GM08714 (cell line): ENCODE data around the gene ACAT2.

Source experiments
- H3K4me3 ChIP-seq: fragments of 200-500 bp; sonication (Bioruptor generic); 2 replicates; pipeline ENCODE4 v1.5.1; 2014; ENCODE audit warnings: mild to moderate bottlenecking, low read length, inconsistent platforms
- ZNF274 ChIP-seq: IDR thresholded peaks from 2 replicates; pipeline ENCODE4 v1.6.1; 2012; ENCODE audit warnings: mild to moderate bottlenecking, low read depth, low read length

The ACAT2 gene

GRCh38 chr6:159751448-159751847, 10.4 kb upstream of the ACAT2 start:
- TF ChIP-seq ZNF274 = no peak
- H3K4me3 ChIP-seq = no peak overlapping the region

DNA sequence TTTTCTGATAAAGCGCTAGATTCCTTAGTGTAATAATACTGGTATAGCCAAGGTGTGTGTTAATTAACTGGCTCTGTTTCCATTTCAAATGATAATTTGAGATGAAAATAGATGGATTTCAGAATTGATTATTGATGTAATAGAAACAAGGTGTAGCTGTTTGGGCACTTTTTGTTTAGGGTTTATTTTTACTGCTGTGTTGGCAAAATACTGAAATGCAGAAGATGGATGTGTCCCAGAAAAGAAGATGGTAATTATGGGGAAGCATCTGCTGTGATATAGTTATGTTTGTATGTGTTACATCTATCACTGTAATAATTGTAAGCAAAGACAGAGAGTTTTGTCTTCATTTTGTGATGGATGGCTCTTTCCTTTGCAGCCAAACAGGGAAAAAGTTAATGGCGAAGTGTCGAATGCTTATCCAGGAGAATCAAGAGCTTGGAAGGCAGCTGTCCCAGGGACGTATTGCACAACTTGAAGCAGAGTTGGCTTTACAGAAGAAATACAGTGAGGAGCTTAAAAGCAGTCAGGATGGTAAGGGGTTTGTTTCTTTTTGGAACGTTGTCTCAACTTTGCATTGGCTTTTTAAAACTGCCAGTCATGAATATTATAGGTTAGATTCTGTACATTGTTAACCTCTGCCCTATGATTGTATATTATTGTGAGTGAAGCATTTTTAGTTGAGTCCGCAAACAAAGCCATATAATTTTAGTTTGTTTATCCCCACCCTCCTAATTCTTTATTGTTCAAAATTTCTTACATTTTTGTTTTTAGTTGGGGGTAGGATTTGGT, 8.6 kb upstream of the ACAT2 start:
- TF ChIP-seq ZNF274 = no peak
- no peak overlapping the region for H3K4me3 ChIP-seq

GRCh38 chr6:159754401-159754800, 7.4 kb upstream of the ACAT2 start:
- TF ChIP-seq ZNF274 = no peak
- no peak overlapping the region for H3K4me3 ChIP-seq

- no peak for TF ChIP-seq ZNF274
- no peak overlapping the region for H3K4me3 ChIP-seq
These were observed 6.6 kb upstream of the ACAT2 start for GRCh38 chr6:159754959-159755914.

DNA sequence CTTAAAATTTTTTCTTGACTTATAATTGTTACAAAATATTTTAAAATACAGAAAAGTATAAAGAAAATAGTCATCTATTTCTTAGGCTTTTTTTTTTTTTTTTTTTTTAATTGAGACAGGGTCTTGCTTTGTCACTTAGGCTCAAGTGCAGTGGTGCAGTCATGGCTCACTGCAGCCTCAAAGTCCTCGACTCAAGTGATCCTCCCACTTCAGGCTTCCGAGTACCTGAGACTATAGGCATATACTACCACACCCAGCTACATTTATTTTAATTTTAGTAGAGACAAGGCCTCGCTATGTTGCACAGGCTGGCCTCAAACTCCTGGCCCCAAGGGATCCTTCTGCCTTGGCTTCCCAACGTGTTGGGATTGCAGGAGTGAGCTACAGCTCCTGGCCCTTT, 5.3 kb upstream of the ACAT2 start:
- no peak for TF ChIP-seq ZNF274
- no peak overlapping the region for H3K4me3 ChIP-seq

GRCh38 chr6:159758031-159759001, 3.5 kb upstream of the ACAT2 start:
- no peak for TF ChIP-seq ZNF274
- no peak overlapping the region for H3K4me3 ChIP-seq

DNA sequence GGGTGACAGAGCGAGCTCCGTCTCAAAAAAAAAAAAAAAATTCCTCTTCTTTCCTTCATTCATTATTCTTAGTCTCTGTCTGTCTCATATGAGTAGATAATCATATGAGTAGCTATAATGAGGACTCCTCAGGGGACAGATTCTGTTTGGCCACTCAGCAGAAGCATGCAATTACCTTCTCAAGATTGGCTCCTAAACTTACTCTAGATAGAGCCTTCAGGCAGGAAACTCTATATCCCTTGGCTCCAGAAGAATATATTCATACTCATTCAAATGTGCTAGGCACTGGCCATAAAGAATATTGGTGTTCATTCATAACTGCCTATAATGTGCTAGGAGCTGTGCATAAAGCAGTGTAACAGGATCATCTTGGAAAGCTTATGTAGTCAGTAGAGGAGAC, 2.2 kb upstream of the ACAT2 start:
- no peak overlapping the region for H3K4me3 ChIP-seq
- TF ChIP-seq ZNF274 = no peak

DNA sequence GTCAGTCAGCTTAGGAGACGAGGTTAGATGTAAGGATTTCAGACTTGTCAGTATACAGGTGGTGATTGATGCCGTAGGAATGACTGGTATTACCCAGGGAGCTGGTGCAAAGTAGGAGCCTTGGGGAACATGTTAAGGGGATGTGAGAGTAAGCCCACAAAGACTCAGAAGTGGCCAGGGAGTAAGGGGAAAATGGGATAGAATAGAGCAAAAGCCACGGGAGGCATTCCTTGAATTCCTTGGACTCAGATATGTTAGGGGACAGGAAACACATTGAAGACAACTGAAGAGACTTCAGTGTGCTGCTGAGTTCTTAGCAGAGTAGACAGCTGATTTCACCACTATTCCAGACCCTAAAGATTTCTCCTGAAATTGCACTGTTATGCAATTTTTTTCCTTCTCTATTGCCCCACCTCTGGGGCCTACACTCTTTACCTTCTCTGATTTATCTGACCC, 1.2 kb upstream of the ACAT2 start:
- peak overlapping the region; percentile 85 for H3K4me3 ChIP-seq
- no peak for TF ChIP-seq ZNF274

GRCh38 chr6:159761129-159761872, 544 bp upstream of the ACAT2 start:
- TF ChIP-seq ZNF274 = no peak
- H3K4me3 ChIP-seq = peak overlapping the region; percentile 85

DNA sequence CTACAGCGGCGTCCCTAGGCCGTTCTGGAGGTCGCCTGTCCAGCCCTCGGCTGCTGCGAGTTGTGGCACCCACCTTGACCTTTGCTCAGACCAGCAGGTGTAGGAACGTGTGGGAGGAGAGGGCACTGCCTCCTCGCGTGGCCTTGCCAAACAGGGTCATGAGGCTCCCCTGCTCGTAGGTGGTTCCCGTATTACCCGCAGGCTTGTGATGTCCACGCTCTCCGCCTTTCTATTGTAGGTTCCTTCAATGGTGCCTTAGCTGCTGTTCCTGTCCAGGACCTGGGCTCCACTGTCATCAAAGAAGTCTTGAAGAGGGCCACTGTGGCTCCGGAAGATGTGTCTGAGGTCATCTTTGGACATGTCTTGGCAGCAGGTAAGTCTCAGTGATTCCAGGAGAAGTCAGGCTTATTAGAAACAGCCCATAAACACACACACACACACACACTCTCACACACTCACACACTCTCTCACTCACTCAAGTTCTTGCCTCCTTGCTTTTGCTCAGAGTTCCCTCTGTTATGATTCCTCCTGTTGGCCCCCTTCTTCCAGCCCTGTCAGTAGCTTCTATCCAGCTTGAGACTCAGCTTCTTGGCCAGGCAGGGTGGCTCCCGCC, 942 bp downstream of the ACAT2 start:
- TF ChIP-seq ZNF274 = no peak
- peak overlapping the region; percentile 78 for H3K4me3 ChIP-seq

- no peak overlapping the region for H3K4me3 ChIP-seq
- TF ChIP-seq ZNF274 = no peak
These were observed 5.1 kb downstream of the ACAT2 start for GRCh38 chr6:159766906-159767305.

DNA sequence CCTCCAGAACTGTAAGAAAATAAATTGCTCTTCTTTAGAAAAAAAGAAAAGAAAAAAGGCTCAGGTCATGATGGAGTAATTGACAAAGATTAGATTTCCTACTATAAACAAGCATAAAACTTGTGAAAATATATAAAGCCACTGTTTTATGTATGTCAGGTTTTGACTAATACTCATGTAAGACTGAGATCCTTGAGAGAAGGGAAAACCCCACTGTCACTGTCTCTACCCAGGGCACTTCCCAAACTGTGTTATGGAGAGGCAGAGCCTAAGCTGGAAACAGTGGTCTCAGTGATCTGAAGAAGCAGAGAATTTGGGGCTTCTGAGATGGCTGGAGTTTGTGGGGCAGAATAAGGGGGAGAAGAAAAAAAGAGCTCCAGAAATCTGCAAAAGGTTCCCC, 7.6 kb downstream of the ACAT2 start:
- H3K4me3 ChIP-seq = no peak overlapping the region
- no peak for TF ChIP-seq ZNF274

- no peak overlapping the region for H3K4me3 ChIP-seq
- no peak for TF ChIP-seq ZNF274
These were observed 10.4 kb downstream of the ACAT2 start for GRCh38 chr6:159772196-159772595.
